ENCODE data around the gene PLCG1.

GRCh38 chr20:41185013-41185757 lies 47.8 kb downstream of the PLCG1 start:
- TF ChIP-seq POLR2AphosphoS5 (IDR thresholded peaks at IDR 0.05; ENCODE audit: low read depth, low read length) (no peak), POLR2A (IDR thresholded peaks at IDR 0.05; ENCODE audit: low read depth, low read length) (no peak), TAF1 (IDR thresholded peaks at IDR 0.05; ENCODE audit: low read depth, low read length) (no peak), SPI1 (IDR thresholded peaks at IDR 0.05; ENCODE audit: low read depth, low read length) (no peak), PAX5 (IDR thresholded peaks at IDR 0.05; ENCODE audit: insufficient read depth, low read length, severe bottlenecking) (no peak), POU2F2 (IDR thresholded peaks at IDR 0.05; ENCODE audit: low read depth, low read length) (no peak)

All from GM12891 (cell line).